COLO668 (cell line): Measurements from ENCODE around the gene FZD7.

Experiments
- DNase-seq: peaks from one replicate; lab custom pipeline; 2025; ENCODE audit not compliant: unreplicated experiment; lab: John Stamatoyannopoulos, UW

The FZD7 gene

GRCh38 chr2:202035941-202036372, 2.3 kb downstream of the FZD7 start:
- DNase-seq: no peak

DNA sequence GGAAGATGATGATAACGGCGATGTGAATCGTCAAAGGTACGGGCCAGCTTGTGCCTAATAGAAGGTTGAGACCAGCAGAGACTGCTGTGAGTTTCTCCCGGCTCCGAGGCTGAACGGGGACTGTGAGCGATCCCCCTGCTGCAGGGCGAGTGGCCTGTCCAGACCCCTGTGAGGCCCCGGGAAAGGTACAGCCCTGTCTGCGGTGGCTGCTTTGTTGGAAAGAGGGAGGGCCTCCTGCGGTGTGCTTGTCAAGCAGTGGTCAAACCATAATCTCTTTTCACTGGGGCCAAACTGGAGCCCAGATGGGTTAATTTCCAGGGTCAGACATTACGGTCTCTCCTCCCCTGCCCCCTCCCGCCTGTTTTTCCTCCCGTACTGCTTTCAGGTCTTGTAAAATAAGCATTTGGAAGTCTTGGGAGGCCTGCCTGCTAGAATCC, 3.0 kb downstream of the FZD7 start:
- DNase-seq: no peak

GRCh38 chr2:202037086-202037485, 3.4 kb downstream of the FZD7 start:
- DNase-seq: no peak

DNA sequence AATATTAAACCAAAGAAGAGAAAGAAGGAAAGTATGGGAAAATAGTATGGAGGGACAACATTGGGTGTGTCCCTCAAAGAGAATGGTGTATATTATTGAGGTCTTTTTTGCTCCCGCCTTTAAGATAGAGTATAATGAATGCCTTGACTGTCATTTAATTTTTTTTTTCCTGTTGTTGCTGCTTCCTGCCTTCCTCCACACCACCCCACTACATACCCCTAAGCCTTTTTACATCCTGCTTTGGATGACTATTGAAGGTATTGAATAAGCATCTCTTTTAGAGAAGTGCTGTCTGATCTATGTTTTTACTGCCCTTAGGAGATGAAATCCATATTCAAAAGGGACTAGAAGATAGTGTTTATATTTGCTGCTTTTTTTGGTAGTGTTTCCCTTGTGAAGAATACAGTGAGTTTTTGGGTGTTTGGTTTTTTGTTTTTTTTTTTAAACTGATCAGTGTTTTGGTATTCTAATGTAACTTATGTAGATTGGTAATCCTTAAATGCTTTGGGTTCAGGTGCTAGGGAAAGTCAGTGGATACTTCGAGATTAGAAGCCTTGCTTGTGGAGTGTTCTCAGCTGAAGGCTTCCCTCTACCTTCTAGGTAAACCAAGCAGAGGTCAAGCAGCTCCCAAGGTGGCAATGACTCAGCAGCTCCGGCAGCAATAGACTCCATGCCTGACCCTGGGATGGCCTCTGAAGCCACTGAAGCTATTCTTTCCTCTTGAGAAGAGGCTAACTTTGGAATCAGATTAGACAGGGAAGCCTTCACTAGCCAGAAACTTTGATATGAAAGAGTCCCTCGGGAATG, 5.0 kb downstream of the FZD7 start:
- DNase-seq: no peak

DNA sequence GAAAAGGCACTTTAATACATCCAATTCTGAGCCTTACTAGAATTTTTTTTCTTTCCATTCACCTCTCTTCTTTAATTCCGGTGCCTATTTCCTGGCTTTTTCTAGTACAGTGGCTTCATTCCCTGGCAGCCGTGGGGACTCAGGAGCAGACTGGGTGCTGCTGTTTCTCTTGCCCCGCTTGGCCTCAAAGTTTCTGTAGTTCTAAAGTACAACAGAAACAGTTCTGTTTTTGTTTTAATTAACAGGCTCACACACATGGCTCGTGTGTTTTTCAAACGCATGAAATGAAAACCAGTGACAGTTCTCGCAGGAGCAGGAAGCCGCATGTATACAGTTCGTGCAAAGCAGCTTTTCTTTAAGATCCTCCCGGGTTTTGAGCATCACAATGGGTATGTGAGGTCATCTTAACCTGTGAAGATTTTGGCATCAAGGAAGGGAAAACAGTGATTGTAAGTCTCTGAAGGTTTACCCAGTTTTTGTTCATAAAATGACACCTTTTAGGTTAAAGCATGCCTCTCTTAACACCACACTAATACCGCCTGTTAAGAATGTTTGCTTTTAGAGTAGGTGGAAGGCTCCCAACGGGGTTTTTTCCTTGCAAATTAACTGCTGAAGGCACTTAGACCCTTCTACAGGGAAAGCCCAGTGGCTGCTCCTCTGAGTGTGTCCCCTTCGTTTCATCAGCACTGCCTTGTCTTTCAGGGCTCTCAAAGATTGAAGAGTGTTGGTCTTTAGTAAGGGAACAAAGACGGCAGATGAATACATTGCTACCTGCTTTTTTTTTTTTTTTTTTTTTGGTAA, 5.8 kb downstream of the FZD7 start:
- DNase-seq: no peak

GRCh38 chr2:202040079-202040844, 6.6 kb downstream of the FZD7 start:
- no peak for DNase-seq

DNA sequence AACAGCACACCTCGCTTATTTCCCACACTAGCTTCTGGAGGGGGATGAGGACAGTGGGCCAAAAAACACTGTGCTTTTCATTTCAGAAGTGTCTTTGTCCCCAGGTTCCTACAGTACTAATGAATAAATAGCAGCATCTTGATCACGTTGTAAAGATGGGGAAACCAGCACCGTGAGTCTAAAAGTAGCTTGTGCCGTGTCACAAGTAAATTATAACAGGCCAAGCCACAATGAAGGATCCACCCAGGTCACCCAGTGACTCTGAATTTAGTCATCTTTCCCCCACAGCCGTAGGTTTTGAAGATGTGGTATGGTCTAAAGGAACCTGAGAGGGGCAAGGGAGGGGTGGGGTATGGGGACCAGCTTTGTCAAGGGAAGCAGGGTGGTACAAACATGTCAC, 8.8 kb downstream of the FZD7 start:
- no peak for DNase-seq

DNA sequence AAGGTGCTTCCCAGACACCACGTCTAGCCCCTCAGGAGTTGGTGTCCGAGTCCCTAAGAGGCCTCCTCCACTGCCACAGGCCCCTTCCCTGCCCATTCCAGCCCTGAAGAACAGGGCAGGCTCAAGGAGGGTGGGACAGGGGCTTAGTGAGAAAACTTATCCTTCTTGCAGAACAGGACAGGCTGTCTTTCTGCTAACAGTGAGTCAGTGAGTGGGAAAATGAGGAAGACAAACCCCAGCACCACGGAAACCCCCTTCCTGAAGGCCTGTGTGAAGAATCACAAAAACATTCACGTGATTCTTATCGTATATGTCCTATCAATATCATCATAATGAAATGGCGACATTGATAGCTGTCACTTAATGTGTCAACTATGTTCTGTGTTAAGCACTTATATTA, 9.8 kb downstream of the FZD7 start:
- DNase-seq: no peak

DNA sequence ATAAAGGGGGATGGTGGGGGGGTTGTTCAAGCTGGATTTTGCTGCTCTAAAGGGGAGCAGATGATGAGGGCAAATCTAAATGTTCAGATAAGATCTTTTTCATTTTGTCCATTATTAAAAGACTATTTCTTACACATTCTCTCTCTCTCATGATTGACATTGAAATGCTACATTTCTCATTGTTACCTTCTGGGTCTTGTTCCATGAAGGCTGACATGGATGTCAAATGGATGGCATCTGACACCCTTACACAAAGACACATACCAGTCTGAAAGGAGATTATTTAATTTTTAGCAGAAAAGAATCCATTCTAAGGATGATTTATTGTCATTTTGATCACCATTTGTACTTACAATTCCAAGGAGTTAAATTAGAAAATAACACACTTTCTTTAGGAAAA, 11.1 kb downstream of the FZD7 start:
- DNase-seq: no peak

DNA sequence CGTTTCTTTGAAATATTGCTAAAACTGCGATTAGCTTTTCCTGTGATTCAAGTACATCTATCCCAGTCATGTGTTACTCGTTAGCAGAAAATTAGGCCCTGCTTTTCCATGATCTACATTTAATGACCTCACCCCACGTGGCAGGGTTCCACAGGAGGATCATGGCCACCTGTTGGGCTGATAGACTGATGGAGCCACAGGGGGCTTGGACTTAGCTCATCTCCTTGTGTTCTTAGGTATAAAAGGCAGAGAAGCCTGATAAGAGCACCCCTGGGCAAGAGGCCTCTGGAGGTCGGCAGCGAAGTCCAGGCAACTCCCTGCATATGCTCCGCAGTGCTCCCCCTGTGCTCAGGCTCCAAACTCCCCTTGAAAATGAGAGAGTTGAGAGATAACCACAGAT, 12.9 kb downstream of the FZD7 start:
- no peak for DNase-seq

DNA sequence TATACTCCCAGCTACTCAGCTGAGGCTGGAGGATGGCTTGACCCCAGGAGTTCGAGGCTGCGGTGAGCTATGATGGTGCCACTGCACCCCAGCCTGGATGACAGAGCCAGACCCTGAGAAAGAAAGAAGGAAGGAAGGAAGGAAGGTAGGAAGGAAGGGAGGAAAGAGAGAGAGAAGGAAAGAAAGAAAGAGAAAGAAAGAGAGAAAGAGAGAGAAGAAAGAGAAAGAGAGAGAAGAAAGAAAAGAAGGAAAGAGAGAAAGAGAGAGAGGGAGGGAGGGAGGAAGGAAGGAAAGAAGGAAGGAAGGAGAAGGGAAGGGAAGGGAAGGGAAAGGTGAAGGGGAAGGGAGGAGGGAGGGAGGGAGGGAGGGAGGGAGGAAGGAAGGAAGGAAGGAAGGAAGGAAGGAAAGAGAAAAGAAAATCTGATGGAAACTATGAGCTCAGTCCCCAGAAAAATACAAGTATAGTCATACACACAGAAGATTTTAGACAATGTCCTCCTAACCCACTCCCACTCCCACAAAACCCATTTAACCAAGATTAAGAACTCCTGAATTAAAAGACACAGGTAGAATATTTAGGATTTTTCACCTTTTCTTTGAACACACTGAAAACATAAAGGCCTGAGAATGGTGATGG, 15.6 kb downstream of the FZD7 start:
- no peak for DNase-seq

DNA sequence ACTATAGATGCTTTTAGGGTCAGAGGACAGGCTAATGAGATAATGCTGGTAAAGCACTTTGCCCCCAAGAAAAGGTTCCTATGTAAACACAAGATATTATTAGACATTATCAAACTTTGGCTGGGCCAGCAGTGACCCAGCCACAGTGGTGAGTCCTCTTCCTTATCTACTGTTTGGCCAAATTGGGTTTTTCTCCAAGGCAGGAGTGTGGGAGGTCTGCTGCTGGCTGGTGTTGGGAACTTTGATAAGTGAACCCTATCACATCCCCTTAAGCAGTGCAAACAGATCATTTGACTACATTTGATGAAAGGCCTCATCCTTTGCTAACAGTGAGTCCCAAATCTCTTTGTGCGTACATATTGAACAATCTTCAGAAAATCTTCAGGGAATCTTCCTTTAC, 16.2 kb downstream of the FZD7 start:
- DNase-seq: no peak

DNA sequence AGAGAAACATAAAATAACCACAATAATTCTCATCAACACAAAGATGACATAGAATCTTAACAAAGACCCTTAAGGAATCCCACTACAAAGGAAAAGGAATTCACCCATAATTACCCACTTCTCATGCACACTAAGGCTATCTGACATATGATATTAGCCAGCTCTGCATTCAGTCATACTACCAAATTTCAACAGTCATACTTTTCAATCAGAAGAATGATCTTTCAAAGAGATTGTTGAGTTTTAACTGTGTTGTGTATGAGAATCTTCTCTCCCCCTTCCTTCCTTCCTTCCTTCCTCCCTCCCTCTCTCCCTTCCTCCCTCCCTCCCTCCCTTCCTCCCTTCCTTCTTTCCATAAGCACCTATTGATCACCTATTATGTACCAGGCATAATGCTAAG, 17.0 kb downstream of the FZD7 start:
- no peak for DNase-seq

DNA sequence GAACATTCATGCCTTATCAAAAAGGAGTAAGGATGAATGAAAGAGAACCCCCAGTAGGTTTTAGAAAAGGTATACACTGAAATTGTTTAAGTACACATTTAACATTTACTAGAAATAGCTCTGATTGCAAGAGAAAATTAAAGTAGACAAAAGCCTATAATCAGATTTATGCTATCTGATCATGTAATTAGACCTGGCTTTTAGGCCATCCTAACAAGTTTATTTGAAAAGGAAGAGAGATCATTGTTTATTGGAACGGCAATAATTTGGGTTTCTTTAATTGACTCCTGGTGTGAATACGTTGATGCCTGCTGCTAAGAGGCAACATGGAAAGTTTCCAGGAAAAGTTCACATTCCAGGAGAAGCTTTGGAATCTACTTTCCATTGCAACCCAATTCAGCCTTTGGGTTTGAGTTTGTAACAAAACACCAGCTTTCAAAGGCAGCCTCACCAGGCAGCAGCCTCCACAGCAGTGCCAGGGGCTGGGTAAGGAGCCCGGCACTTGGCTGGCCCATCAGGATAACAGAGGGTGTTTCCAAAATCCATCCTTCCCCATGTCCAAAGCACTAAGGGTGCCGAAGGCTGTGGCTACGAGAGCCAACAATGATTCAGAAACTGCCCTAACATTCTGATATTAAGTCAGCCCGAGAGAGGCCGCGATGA, 18.0 kb downstream of the FZD7 start:
- no peak for DNase-seq

GRCh38 chr2:202052235-202052634, 18.6 kb downstream of the FZD7 start:
- no peak for DNase-seq

GRCh38 chr2:202054679-202055078, 21.0 kb downstream of the FZD7 start:
- no peak for DNase-seq

- DNase-seq: no peak
Measured at GRCh38 chr2:202056611-202057010, 23.0 kb downstream of the FZD7 start.

DNA sequence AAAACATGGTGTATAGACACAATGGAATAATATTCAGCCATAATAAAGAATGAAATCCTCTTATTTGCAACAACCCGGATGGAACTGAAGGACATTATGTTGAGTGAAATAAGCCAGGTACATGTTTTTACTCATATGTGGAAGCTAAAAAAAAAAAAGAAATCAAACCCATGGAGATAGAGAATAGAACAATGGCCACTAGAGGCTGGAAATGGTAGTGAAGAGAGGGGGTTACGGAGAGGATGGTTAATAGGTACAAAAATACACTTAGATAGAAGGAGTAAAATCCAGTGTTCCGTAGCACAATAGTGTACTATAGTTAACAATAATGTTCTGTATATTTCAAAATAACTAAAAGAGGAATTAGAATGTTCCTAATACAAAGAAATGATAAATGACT, 26.6 kb downstream of the FZD7 start:
- DNase-seq: no peak

DNA sequence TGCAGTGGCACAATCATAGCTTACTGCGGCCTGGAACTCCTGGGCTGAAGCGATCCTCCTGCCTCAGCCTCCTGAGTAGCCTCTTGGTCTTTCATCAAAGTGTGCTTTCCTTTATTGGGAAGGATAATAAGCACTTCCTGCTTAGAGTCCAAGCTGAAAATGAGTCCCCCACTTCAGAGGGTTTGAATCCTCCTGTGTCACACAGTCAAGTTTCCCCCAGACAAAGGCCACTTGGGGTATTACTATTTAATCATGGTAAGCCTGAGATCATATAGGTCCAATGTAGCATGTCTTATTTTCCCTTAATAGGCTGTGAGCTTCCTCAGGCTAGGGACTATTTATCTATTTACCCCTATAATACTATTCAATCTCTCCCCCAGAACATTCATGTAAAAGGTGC, 28.0 kb downstream of the FZD7 start:
- DNase-seq: no peak

DNA sequence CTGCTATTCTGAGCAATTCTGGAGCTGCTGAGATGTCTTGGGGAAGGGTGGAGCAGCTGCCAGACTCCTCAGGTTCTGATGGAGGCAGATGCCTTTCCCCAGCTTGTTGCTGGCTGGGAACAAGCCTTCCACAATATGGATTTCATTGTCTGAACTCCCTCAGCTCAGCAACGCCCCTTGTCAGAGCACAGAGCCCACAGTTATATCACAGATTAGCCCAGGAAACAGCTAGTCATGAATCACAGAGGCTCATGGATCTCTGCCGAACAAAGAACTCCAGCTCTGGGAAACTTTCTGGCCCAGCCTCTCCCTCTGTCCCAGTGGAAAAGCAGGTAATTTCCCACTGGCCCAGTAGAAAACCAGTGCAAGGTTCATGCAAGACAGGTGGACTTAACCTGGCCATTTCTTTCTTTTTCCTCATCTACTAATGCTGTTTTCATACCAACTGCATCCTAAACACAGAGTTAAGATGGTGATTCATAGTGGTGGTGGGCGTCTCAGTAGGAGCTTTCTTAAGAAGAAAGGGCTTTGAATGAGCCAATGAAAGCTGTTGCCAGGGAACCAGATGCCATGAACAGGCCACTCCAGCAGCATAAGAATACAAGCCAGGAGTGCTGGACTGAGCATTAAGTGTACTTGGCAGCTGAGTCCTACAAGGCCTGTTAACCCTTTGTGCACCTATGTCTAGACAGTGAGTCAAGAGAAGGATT, 30.7 kb downstream of the FZD7 start:
- no peak for DNase-seq
